ENCODE data around the gene LRRC49.

The LRRC49 gene

DNA sequence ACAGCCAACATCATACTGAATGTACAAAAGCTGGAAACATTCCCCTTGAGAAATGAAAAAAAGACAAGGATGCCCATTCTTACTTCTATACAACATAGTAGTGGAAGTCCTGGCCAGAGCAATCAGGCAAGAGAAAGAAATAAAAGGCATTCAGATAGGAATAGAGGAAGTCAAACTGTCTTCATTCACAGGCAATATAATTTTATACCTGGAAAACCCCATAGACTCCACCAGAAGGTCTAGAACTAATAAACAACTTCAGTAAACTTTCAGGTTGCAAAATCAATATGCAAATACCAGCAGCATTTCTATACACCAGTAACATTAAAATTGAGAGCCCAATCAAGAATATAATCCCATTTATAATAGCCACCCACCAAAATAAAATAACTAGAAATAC, 195.5 kb downstream of the LRRC49 start:
- no peak for DNase-seq (ENCODE audit: low read depth in 2 of 2)

DNA sequence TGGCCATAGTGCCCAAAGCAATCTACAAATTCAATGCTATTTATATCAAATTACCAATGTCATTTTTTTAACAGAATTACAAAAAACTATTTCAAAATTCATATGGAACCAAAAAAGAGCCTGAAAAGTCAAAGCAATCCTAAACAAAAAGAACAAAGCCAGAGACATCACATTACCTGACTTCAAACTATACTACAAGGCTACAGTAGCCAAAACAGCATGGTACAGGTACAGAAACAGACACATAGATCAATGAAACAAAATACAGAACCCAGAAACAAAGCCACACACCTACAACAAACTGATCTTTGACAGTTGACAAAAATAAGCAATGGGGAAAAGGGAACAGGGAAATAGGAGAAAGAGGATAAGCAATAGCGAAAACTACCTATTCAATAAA, 196.1 kb downstream of the LRRC49 start:
- DNase-seq (ENCODE audit: low read depth in 2 of 2): no peak

DNA sequence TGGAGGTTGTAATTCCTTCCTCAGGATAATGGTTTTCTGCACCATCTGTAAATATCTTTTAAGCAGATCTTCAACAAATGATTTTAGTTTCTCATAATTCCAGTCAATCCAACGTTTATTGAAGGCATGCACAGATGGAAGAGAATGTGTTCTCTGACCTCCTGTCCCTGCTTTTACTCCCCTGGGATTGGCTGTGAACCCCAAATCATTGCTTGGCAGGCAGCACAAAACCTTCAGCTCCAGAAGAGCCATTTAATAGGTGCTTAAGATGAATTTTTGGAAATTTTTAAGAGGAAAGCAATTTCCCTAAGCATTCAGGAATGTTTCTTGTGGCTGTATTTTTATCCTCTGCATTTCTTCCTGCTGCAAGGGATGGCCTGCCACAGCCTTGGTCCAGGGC, 197.2 kb downstream of the LRRC49 start:
- DNase-seq (ENCODE audit: low read depth in 2 of 2): no peak

DNA sequence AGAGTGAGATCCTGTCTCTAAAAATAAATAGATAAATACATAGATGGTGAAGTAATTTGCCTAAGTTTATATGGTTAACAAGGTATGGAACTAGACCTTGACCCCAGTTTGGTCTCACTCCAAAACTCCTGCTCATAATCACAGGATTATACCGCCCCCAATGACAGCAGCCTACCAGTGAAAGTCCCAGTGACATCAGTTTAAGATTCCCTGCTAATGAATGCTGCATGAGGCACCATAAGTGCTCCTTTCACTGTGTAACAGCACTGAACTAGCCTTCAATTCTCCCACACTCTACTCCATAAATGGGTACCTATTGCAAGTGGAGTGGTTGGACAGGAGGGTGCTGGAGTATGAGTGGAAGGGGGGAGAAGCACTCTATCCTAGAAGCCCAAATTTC, 199.0 kb downstream of the LRRC49 start:
- DNase-seq (ENCODE audit: low read depth in 2 of 2): no peak

DNA sequence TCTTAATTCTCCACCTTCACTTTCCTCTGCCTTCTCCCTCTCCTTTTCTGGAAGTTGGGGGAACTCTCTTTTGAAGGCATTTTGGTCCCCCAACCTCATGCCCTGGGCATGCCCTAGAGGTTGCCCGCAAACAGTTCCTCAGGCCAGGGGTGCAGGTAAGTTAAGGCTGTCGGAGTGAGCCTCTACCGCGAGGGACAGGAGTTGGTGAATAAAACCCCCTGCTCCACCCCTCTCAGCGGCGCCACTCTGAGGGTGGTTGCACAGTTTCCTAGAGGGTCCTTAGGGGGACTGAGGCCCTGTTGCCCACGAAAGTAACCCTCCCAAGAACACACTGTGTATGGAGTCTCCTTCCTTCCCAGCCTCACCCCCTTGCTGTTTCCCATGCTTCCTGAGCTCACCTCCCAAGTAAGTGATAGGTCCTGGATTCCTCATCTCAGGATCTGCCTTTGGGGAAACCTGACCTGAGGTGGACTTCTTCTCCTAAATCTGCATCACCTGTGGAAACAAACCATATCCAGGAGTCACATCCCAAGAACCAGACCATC, 199.5 kb downstream of the LRRC49 start:
- no peak for DNase-seq (ENCODE audit: low read depth in 2 of 2)

DNA sequence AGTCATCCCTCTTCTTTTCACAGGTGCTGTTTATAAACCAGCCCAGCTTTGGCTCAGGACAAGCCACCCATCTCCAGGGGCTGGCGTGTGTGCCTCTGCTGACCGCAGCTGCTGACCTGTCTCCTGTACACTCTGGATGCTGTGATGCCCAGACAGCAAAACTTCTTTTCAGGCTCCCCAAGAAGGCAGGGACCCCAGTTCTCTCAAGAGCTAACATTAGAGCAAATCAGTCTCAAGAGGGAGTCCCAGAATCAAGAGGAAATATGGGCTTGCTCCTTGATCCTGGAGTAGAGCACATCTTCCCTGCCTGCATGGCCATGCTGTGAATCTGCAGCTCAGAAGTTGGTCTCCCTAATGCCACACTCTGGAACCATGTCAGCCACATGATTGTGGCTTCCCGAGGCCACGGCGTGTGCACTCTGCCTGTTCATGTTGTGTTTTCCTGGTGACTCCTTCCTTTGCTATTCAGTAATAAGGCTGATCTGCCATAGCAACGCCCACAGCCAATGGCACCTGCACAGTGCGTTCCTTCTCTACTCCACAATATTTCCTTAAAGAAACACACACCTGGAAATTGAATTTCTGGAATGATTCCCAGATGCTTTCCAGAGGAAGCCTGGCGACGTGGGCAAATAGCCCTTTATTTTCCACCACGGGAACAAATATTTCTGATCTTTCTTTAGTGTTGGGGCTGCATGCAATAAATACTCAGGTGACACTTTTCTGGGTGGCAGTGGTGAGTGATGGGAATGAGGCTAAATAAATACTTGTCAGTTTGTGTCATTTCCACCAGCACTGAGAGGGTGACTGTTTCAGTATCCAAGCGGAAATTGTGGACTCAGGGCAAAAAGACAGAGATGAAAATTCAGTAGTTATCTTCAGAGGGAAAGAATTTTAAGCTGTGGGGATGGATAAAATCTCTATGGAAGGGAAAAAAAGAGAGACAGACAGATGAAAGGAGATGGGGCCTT, 200.7 kb downstream of the LRRC49 start:
- no peak for DNase-seq (ENCODE audit: low read depth in 2 of 2)

DNA sequence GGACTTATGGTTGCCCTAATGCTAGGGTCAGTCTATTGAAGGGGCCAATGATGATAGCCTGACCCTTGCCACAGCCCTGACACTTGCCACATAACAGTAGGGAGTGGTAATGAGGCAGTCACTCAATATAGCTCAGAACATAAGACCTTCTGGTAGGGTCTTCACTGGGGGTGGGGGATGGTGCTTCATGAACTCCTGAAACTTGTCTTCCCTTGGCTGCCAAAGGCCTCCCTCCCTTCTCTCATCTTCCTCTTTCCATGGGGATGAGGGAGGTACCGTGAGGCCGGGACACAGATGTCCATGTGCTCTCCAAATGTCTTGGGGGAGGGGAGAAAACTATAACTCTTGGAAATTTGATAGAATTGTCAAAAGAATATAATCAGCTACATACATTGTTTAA, 201.5 kb downstream of the LRRC49 start:
- no peak for DNase-seq (ENCODE audit: low read depth in 2 of 2)

DNA sequence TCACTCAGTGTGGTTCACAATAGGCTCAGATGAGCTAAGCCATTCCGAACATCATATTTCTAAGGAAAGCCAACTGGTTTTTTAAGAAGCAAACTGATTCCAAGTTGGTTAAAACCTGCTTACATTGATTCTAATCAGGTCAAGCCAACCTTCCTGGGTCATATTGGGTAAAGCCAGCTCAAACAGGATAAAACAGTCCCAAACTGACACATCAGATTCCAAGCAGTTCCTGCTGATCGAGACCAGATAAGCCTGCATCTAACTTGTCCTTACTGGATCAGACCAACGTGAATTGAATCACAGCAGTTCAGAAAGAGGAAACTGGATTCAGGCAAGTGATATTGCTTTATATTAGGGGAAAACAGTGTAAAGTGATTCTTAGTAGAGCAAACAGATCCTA, 204.1 kb downstream of the LRRC49 start:
- no peak for DNase-seq (ENCODE audit: low read depth in 2 of 2)

DNA sequence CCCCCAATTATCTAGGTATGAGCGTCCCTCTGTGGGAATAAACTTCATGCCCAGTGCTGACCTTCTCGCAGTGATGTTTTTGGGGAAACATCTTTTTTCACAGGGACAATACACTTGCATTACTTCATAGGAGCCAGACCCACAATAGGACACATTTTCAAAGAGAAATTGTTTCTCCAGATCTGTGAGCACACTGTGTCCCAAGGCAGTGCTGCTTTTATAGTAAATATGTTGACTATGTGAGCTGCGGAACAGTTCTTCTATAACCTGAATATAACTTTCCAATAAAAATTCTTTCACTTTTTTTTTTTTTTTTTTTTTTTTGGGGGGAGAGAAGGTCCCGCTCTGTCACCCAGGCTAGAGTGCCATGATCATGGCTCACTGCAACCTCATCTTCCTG, 205.3 kb downstream of the LRRC49 start:
- DNase-seq (ENCODE audit: low read depth in 2 of 2): no peak

DNA sequence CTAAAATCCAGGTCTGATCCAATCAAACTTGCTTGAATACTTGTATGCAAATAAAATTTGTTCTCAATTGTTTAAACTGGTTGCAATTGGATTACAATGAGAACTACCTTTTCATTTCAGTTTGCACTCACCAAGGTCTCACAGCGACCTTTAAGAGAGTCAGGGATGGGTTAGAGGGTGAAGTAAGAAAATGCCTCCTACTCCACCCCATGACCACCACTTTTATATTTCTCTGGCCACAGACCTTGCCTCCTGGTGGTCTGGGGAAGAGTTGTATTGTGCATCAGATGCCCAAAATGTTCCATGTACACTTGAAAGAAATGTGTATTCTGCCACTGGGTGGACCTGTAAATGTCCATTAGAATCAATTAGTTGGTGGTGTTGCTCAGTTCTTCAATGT, 206.3 kb downstream of the LRRC49 start:
- DNase-seq (ENCODE audit: low read depth in 2 of 2): no peak

Data from activated CD8-positive, alpha-beta memory T cell treated with anti-CD3 and anti-CD28 coated beads for 4 hours (primary cell).